Testis (tissue), 3 donors: ENCODE results near the gene WEE1. TPM values are rescaled to one million over a fixed set of nuclear protein-coding genes. Genes with fewer than 3 reads are reported as not detected.

Source experiments
- DNase-seq: peaks from one replicate; pipeline ENCODE4 v3.0.0-alpha.2; 2019
- H3K27ac ChIP-seq, 2 donors: fragments of 200-600 bp; sonication (generic); one replicate each; pipeline ENCODE4 v1.5.1; 2019
- H3K27me3 ChIP-seq: fragments of 200-600 bp; sonication (generic); one replicate; pipeline ENCODE4 v1.5.1; 2019
- H3K36me3 ChIP-seq: fragments of 200-600 bp; sonication (generic); one replicate; pipeline ENCODE4 v1.5.1; 2017; ENCODE audit warnings: low read depth; ENCODE audit errors: missing control alignments
- H3K4me1 ChIP-seq: fragments of 200-600 bp; sonication (generic); one replicate; pipeline ENCODE4 v1.5.1; 2019
- H3K4me3 ChIP-seq, 2 donors: fragments of 200-600 bp; sonication (generic); one replicate each; pipeline ENCODE4 v1.5.1; 2017 to 2019
- H3K9me3 ChIP-seq: fragments of 200-600 bp; sonication (generic); one replicate; pipeline ENCODE4 v1.5.1; 2017
- POLR2A ChIP-seq: fragments of 450-650 bp; IDR thresholded peaks from one replicate; pipeline ENCODE4 v1.6.1; 2017; ENCODE audit warnings: antibody characterized with exemption, mild to moderate bottlenecking, moderate library complexity
- WGBS, 2 donors: methylation state at CpG; one replicate each; pipeline ENCODE4 v1.1.5; 2018; 5-methylcytosine and 5-hydroxymethylcytosine counted together
- intact Hi-C: fragments of 100-400 bp; cut with DNase I; formaldehyde crosslinking; loops from one replicate; pipeline ENCODE4 v1.15.1; 2023; ENCODE audit warnings: low total_unique reads
- polyA plus RNA-seq: library from polyadenylated mRNA; stranded (reverse); fragments of 350-450 nt; fragmentation: Illumina TruSeq; extraction: RNeasy Lipid Tissue Mini Kit (QIAGEN cat#74804); gene quantifications from one replicate; pipeline ENCODE4 v1.2.3, GENCODE V29; 2014; ENCODE audit warnings: low read depth, low replicate concordance; ENCODE audit not compliant: insufficient read depth
- total RNA-seq, 2 donors: library from RNA; depleted of rRNA; stranded (reverse); fragments of >200 nt; gene quantifications; one replicate each; pipeline ENCODE4 v1.2.3, GENCODE V29; 2016
- TF ChIP-seq, protein P1 (sequence below), 3 experiments: fragments of 450-650 bp in 2 of 3; fragments of 200-600 bp in 1 of 3; sonication (generic) in 1 of 3; IDR thresholded peaks; one replicate each; pipeline ENCODE4 v1.5.1; 2016 to 2019; ENCODE audit warnings: antibody characterized with exemption in 3 of 3, mild to moderate bottlenecking in 2 of 3, moderate library complexity in 1 of 3

The WEE1 gene
- total and polyA plus RNA-seq, 3 donors from 2014 or later = 34.3 to 100 (median 59.8) TPM

DNA sequence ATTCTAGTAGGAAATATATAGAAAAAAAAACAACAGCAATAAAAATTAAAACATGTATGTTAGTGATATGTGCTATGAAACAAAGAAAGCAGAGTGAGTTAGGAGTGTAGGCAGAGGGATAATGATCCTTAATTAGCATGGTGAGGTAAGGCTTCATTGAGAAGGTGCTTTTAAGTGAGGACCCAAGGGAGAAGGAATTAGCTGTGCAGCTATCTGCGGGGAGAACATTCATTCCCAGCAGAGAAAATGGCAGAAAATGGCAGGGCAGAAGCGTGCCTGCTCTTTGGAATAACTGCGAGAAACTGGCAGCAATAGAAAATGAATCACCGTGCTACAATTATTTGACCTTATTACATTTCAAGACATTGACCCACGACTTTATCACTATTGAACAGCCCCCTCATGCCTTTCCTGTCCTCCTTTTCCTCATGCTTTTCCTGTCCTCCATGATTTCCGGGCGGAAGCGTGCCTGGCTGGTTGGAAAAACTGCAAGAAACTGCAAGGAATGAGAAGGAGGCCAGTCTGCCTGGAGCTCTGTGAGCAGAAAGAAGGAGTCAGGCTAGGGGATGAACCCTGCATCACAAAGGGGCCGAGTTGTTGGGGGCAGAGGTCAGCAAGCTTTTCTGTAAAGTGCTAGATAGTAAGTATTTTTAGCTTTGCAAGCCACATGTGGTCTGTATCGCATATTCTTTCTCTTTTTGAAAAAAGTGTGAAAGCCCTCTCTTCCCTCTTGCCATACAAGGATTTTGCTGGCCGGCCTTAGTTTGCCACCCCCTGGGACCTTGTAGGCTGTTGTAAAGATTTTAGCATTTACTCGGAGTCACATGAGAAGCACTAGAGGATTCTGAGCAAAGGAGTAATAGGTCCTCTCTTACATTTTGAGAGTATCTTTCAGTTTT, 53.3 kb downstream of the WEE1 start:
- H3K9me3 ChIP-seq = no peaks in the 10 kb centered on the region
- H3K36me3 ChIP-seq = no peaks in the 10 kb centered on the region
- H3K27ac ChIP-seq = peak overlapping the region; percentile 4 to 11
- H3K27me3 ChIP-seq = no peaks in the 10 kb centered on the region
- DNase-seq = no peak
- TF ChIP-seq, protein P1, sequence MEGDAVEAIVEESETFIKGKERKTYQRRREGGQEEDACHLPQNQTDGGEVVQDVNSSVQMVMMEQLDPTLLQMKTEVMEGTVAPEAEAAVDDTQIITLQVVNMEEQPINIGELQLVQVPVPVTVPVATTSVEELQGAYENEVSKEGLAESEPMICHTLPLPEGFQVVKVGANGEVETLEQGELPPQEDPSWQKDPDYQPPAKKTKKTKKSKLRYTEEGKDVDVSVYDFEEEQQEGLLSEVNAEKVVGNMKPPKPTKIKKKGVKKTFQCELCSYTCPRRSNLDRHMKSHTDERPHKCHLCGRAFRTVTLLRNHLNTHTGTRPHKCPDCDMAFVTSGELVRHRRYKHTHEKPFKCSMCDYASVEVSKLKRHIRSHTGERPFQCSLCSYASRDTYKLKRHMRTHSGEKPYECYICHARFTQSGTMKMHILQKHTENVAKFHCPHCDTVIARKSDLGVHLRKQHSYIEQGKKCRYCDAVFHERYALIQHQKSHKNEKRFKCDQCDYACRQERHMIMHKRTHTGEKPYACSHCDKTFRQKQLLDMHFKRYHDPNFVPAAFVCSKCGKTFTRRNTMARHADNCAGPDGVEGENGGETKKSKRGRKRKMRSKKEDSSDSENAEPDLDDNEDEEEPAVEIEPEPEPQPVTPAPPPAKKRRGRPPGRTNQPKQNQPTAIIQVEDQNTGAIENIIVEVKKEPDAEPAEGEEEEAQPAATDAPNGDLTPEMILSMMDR (IDR thresholded peaks at IDR 0.05) = no peak
- TF ChIP-seq POLR2A = no peak
- WGBS, 2 donors = 56 to 60% methylated on average over 12 of the region's 12 CpGs
- H3K4me1 ChIP-seq = peaks cover 16% of the 10 kb centered on the region
- intact Hi-C loops = no loop called here
- H3K4me3 ChIP-seq = no peak overlapping the region

DNA sequence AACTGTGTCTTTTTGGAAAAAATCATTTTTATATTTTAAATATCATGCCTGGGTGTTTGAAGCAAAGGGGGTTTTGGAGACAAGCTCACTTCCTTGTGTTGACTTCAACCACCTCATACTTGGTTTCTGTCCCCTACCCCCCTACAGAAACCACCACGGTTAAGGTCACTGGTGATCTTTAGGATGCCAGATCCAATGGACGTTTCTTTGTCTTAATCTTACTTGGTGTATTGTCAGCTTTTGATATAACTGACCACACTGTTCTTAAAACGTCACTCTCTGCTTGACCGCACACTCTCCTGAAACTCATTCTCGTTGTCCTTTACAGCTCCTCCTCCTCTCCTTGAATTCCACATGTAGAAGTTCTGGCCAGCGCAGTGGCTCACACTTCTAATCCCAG, 55.6 kb downstream of the WEE1 start:
- Histone ChIP-seq H3K36me3 (no peaks in the 10 kb centered on the region), H3K9me3 (no peaks in the 10 kb centered on the region), H3K4me1 (peaks cover 16% of the 10 kb centered on the region), H3K4me3 (no peak overlapping the region), H3K27me3 (no peaks in the 10 kb centered on the region), H3K27ac (no peak overlapping the region)
- no peak for DNase-seq
- TF ChIP-seq POLR2A = no peak
- TF ChIP-seq, protein P1 (IDR thresholded peaks at IDR 0.05) = no peak
- 87 to 88% methylated on average over 6 of the region's 6 CpGs for WGBS, 2 donors
- intact Hi-C loops = no loop called here

DNA sequence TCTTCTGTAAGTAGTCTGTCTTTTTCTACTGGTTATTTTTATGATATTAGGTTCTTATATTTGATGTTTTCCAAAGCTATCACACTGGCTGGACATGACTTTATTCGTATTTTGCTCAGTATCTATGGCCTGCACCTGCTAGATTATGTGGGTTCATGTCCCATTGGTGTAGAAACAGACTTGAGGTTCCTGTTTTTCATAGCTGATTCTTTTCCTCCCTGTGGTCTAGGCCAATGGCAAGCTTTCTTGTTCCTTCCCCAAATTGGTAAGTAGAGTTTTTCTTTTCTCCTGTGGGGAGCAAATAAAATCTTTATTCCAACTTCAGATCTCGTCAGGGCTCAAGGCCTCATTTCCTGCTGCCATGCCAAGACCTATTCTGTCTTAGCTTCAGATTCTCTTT, 60.2 kb downstream of the WEE1 start:
- H3K36me3 ChIP-seq = no peaks in the 10 kb centered on the region
- H3K27ac ChIP-seq = no peak overlapping the region
- peaks cover 2% of the 10 kb centered on the region for H3K4me1 ChIP-seq
- DNase-seq = no peak
- TF ChIP-seq, protein P1 (IDR thresholded peaks at IDR 0.05) = no peak
- no peak for TF ChIP-seq POLR2A
- intact Hi-C loops = no loop called here
- no peaks in the 10 kb centered on the region for H3K27me3 ChIP-seq
- H3K4me3 ChIP-seq = no peak overlapping the region
- 75 to 77% methylated on average over 2 of the region's 2 CpGs for WGBS, 2 donors
- no peaks in the 10 kb centered on the region for H3K9me3 ChIP-seq

DNA sequence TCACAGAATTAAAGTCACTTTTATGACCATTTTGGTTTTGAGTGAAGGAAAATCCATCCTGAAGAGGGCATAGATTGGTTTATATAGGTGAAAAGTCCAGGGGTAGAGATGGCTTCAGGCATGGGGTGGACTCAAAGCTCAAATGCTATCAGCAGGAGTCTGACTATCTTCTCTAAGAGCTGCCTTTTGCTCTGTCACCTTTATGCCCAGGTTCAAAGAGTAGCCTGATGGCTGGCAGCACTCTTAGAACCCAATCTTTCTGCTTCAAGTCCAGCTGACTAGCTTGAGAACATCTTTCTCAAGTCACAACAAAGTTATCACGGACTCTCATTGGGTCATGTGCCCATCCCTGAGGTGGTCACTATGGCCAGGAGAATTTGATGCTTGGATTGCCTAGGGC, 63.2 kb downstream of the WEE1 start:
- peaks cover 11% of the 10 kb centered on the region for H3K4me1 ChIP-seq
- no peaks in the 10 kb centered on the region for H3K27me3 ChIP-seq
- no peaks in the 10 kb centered on the region for H3K9me3 ChIP-seq
- no peak for DNase-seq
- no peak overlapping the region for H3K4me3 ChIP-seq
- H3K36me3 ChIP-seq = no peaks in the 10 kb centered on the region
- WGBS, 2 donors = 95 to 100% methylated on average over 1 of the region's 1 CpG
- TF ChIP-seq, protein P1 (IDR thresholded peaks at IDR 0.05) = no peak
- TF ChIP-seq POLR2A = no peak
- intact Hi-C loops = no loop called here
- no peak overlapping the region for H3K27ac ChIP-seq
